ENCODE results near the gene RPL10.

DNA sequence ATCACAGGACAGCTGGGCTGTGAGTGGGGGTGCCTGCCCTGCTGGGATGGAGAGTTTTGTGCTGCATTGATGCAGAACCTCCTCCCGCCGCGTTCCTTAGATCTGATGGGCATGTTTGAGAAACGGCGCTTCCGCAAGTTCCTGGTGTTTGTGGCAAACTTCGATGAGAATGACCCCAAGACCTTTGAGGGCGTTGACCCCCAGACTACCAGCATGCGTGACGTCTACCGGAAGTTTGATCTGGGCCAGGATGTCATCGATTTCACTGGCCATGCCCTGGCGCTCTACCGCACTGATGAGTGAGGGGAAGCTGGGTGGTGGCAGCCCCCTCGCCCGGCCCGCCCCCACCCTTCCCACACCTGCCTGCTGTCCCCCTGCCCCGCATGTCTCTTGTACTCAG, 41.7 kb downstream of the RPL10 start:
- TF ChIP-seq EZH2 (IDR thresholded peaks at IDR 0.05; ENCODE audit: low read depth, low read length, severe bottlenecking) (no peak), EP300 (IDR thresholded peaks at IDR 0.05; ENCODE audit: borderline replicate concordance in 1 of 2, low read depth in 2 of 2, low read length in 2 of 2) (no peak), CEBPB (IDR thresholded peaks at IDR 0.05; ENCODE audit: low read depth, low read length) (no peak), POLR2AphosphoS5 (IDR thresholded peaks at IDR 0.05; ENCODE audit: low read depth, low read length) (no peak), EGR1 (IDR thresholded peaks at IDR 0.05; ENCODE audit: borderline replicate concordance, low read depth, low read length) (no peak)
- TF ChIP-seq, protein P1, sequence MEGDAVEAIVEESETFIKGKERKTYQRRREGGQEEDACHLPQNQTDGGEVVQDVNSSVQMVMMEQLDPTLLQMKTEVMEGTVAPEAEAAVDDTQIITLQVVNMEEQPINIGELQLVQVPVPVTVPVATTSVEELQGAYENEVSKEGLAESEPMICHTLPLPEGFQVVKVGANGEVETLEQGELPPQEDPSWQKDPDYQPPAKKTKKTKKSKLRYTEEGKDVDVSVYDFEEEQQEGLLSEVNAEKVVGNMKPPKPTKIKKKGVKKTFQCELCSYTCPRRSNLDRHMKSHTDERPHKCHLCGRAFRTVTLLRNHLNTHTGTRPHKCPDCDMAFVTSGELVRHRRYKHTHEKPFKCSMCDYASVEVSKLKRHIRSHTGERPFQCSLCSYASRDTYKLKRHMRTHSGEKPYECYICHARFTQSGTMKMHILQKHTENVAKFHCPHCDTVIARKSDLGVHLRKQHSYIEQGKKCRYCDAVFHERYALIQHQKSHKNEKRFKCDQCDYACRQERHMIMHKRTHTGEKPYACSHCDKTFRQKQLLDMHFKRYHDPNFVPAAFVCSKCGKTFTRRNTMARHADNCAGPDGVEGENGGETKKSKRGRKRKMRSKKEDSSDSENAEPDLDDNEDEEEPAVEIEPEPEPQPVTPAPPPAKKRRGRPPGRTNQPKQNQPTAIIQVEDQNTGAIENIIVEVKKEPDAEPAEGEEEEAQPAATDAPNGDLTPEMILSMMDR (IDR thresholded peaks at IDR 0.05; ENCODE audit: control extremely low read depth in 1 of 3, insufficient read depth in 1 of 3, low read depth in 1 of 3, low read length in 3 of 3), result no peak
- TF ChIP-seq, protein P2, sequence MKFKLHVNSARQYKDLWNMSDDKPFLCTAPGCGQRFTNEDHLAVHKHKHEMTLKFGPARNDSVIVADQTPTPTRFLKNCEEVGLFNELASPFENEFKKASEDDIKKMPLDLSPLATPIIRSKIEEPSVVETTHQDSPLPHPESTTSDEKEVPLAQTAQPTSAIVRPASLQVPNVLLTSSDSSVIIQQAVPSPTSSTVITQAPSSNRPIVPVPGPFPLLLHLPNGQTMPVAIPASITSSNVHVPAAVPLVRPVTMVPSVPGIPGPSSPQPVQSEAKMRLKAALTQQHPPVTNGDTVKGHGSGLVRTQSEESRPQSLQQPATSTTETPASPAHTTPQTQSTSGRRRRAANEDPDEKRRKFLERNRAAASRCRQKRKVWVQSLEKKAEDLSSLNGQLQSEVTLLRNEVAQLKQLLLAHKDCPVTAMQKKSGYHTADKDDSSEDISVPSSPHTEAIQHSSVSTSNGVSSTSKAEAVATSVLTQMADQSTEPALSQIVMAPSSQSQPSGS (IDR thresholded peaks at IDR 0.05; ENCODE audit: low read length), result no peak
